HG03039 (cell line): ENCODE measurements around the gene MORC3.

Source experiments
- ATAC-seq: cut with Tn5 transposase; IDR thresholded peaks from one replicate; pipeline ENCODE4 v1.9.1; 2021; ENCODE audit warnings: mild to moderate bottlenecking, moderate library complexity; ENCODE audit not compliant: unreplicated experiment

Gene MORC3

GRCh38 chr21:36419996-36420395, 100.0 kb downstream of the MORC3 start:
- ATAC-seq = no peak

- ATAC-seq = no peak
Observed at GRCh38 chr21:36420571-36421339, 100.8 kb downstream of the MORC3 start.

GRCh38 chr21:36422279-36423098, 102.5 kb downstream of the MORC3 start:
- ATAC-seq = no peak

GRCh38 chr21:36423771-36424433, 103.9 kb downstream of the MORC3 start:
- no peak for ATAC-seq

GRCh38 chr21:36424592-36424991, 104.6 kb downstream of the MORC3 start:
- ATAC-seq = no peak

GRCh38 chr21:36425286-36425685, 105.3 kb downstream of the MORC3 start:
- no peak for ATAC-seq
